DMS79 (cell line): Measurements from ENCODE around the gene ETFB.
"Not testable (repeated sequence)": the region's sequence is repeated elsewhere in the genome, so short reads cannot be mapped to it uniquely, and the experiment has no call there.

Experiments
- DNase-seq: peaks from one replicate; lab custom pipeline; 2025; lab: John Stamatoyannopoulos, UW

The ETFB gene

GRCh38 chr19:51365965-51366388 lies at the start of gene ETFB:
Gene ETFB, minus strand, starts transcription at chr19:51366388. Its CDS starts 62 bp downstream, at chr19:51366326.
- no peak for DNase-seq

- DNase-seq: no peak
Measured at GRCh38 chr19:51415187-51415586, 49.0 kb upstream of the ETFB start.

GRCh38 chr19:51410950-51411748 lies 45.0 kb upstream of the ETFB start:
- no peak for DNase-seq

- no peak for DNase-seq
Measured at GRCh38 chr19:51407511-51408131, 41.4 kb upstream of the ETFB start.

GRCh38 chr19:51402117-51402516 lies 35.9 kb upstream of the ETFB start:
- no peak for DNase-seq

- DNase-seq: not testable (repeated sequence)
Measured at GRCh38 chr19:51399936-51400335, 33.7 kb upstream of the ETFB start.

- DNase-seq: no peak
Measured at GRCh38 chr19:51399231-51399630, 33.0 kb upstream of the ETFB start.

- peak; percentile 65 for DNase-seq
Measured at GRCh38 chr19:51398096-51398704, 32.0 kb upstream of the ETFB start.

- peak; percentile 73 for DNase-seq
Measured at GRCh38 chr19:51397453-51397852, 31.3 kb upstream of the ETFB start.

- no peak for DNase-seq
Measured at GRCh38 chr19:51396175-51396574, 30.0 kb upstream of the ETFB start.

- DNase-seq: peak; percentile 98
Measured at GRCh38 chr19:51394050-51394836, 28.1 kb upstream of the ETFB start.

GRCh38 chr19:51392701-51393100 lies 26.5 kb upstream of the ETFB start:
- DNase-seq: no peak

GRCh38 chr19:51391073-51391611 lies 25.0 kb upstream of the ETFB start:
- no peak for DNase-seq

GRCh38 chr19:51389143-51389542 lies 23.0 kb upstream of the ETFB start:
- DNase-seq: no peak

GRCh38 chr19:51387924-51388389 lies 21.8 kb upstream of the ETFB start, which contains the start of gene LIM2:
Gene LIM2, minus strand, starts transcription at chr19:51387974. Its CDS starts 531 bp downstream, at chr19:51387443.
- DNase-seq: no peak

- no peak for DNase-seq
Measured at GRCh38 chr19:51386882-51387520, 20.8 kb upstream of the ETFB start.

GRCh38 chr19:51382004-51382403 lies 15.8 kb upstream of the ETFB start:
- no peak for DNase-seq

GRCh38 chr19:51380379-51380778 lies 14.2 kb upstream of the ETFB start:
- no peak for DNase-seq

GRCh38 chr19:51377422-51377821 lies 11.2 kb upstream of the ETFB start:
- DNase-seq: no peak

GRCh38 chr19:51375504-51376221 lies 9.5 kb upstream of the ETFB start:
- no peak for DNase-seq
